ENCODE data around the gene OR2V2. TPM values are rescaled to one million over a fixed set of nuclear protein-coding genes. Genes with fewer than 3 reads are reported as not detected.
A peak's percentile ranks its signal among the peaks of the same experiment; 100 is the strongest.

Gene OR2V2
- total RNA-seq, 1 donor from 2014 or later, result not detected

GRCh38 chr5:181163487-181164075 lies 16.2 kb downstream of the OR2V2 start:
- H3K4me2 ChIP-seq (ENCODE audit: low read length), result peak overlapping the region; percentile 64
- H3K4me1 Mint-ChIP-seq (ENCODE audit: low read depth, unreplicated experiment), result no peaks in the 10 kb centered on the region
- H3K27ac Mint-ChIP-seq (ENCODE audit: unreplicated experiment), result peak overlapping the region; percentile 62
- H3K27me3 ChIP-seq (ENCODE audit: insufficient read depth, low read length), result no peaks in the 10 kb centered on the region
- H3K79me2 ChIP-seq (ENCODE audit: insufficient read depth, low read length), result no peaks in the 10 kb centered on the region
- H3K9ac ChIP-seq (ENCODE audit: low read length), result no peak overlapping the region
- no peak overlapping the region for H3K27ac ChIP-seq (ENCODE audit: low read depth, low read length)
- peaks cover 8% of the 10 kb centered on the region for H3K4me1 ChIP-seq (ENCODE audit: insufficient read depth, low read length)
- peak overlapping the region; percentile 23 for H2AFZ ChIP-seq (ENCODE audit: low read depth, low read length)
- H3K36me3 Mint-ChIP-seq (ENCODE audit: low read depth, unreplicated experiment), result no peaks in the 10 kb centered on the region
- FAIRE-seq, result no peak
- H3K4me3 ChIP-seq (ENCODE audit: insufficient read depth, low read depth, low read length), result no peak overlapping the region
- H3K9me3 ChIP-seq (ENCODE audit: insufficient read depth, low read depth, low read length), result no peaks in the 10 kb centered on the region
- H3K9me3 Mint-ChIP-seq (ENCODE audit: unreplicated experiment), result peaks cover 2% of the 10 kb centered on the region
- no peaks in the 10 kb centered on the region for H3K36me3 ChIP-seq (ENCODE audit: insufficient read depth, low read length)
- DNase-seq (ENCODE audit: low read depth), result no peak
- TF ChIP-seq EZH2 (IDR thresholded peaks at IDR 0.05; ENCODE audit: insufficient read depth, low read length) (no peak), CTCF (IDR thresholded peaks at IDR 0.05; ENCODE audit: insufficient read depth, low read depth, low read length) (no peak)
- peaks cover 16% of the 10 kb centered on the region for H3K27me3 Mint-ChIP-seq (ENCODE audit: low read depth, unreplicated experiment)
- no peaks in the 10 kb centered on the region for H4K20me1 ChIP-seq (ENCODE audit: insufficient read depth, low read length)
- peak overlapping the region; percentile 84 for H3K4me3 Mint-ChIP-seq (ENCODE audit: unreplicated experiment)

DNA sequence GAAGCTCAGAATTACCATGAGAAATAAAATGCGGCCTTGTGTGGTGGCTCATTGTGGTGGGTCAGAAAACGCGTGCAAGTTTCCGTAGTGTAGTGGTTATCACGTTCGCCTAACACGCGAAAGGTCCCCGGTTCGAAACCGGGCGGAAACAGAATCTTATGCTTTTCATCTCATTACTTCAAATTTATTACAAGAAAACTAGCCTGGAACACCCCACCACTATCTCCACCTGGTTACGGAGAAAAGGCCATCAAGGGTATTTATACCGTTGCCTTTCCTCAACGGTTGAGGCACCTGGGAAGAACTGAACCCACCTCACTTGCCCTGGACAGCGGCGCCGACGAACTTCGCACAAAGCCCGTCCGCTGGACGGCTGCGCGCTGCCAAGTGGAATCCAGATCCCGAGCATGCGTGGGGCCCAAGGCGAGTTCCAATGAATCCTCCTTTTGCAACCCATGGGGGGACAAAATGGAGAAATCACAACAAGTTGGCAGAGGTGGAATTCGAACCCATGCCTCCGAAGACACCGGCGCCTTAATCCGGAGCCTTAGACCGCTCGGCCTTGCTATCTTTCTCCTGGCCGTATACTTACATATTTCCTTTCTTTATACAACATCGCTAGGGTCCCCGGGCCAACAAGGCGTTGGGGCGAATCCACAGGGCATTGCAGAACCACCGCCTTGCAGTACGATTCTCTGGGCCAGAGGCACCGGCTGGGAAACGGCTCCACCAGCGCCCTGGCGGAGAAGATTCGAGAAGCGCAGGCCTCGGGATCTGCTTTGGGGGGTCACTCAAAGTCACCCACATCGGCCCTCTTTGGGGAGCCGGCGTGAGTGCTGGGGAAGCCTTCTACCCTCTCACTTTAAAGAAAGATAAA lies 16.9 kb downstream of the OR2V2 start:
- no peaks in the 10 kb centered on the region for H3K36me3 Mint-ChIP-seq (ENCODE audit: low read depth, unreplicated experiment)
- peaks cover 2% of the 10 kb centered on the region for H3K9me3 Mint-ChIP-seq (ENCODE audit: unreplicated experiment)
- Histone ChIP-seq H3K27me3 (ENCODE audit: insufficient read depth, low read length) (no peaks in the 10 kb centered on the region), H3K79me2 (ENCODE audit: insufficient read depth, low read length) (no peaks in the 10 kb centered on the region), H3K9me3 (ENCODE audit: insufficient read depth, low read depth, low read length) (no peaks in the 10 kb centered on the region), H3K4me1 (ENCODE audit: insufficient read depth, low read length) (peaks cover 8% of the 10 kb centered on the region), H3K4me2 (ENCODE audit: low read length) (peak overlapping the region; percentile 64), H3K4me3 (ENCODE audit: insufficient read depth, low read depth, low read length) (no peak overlapping the region), H3K9ac (ENCODE audit: low read length) (no peak overlapping the region), H3K36me3 (ENCODE audit: insufficient read depth, low read length) (no peaks in the 10 kb centered on the region), H2AFZ (ENCODE audit: low read depth, low read length) (no peak overlapping the region), H3K27ac (ENCODE audit: low read depth, low read length) (no peak overlapping the region), H4K20me1 (ENCODE audit: insufficient read depth, low read length) (no peaks in the 10 kb centered on the region)
- peaks cover 20% of the 10 kb centered on the region for H3K27me3 Mint-ChIP-seq (ENCODE audit: low read depth, unreplicated experiment)
- H3K27ac Mint-ChIP-seq (ENCODE audit: unreplicated experiment), result peak overlapping the region; percentile 62
- peak overlapping the region; percentile 84 for H3K4me3 Mint-ChIP-seq (ENCODE audit: unreplicated experiment)
- H3K4me1 Mint-ChIP-seq (ENCODE audit: low read depth, unreplicated experiment), result no peaks in the 10 kb centered on the region
- no peak for TF ChIP-seq EZH2 (IDR thresholded peaks at IDR 0.05; ENCODE audit: insufficient read depth, low read length)
- TF ChIP-seq CTCF (IDR thresholded peaks at IDR 0.05; ENCODE audit: insufficient read depth, low read depth, low read length), result no peak
- FAIRE-seq, result peak; percentile 50
- DNase-seq (ENCODE audit: low read depth), result no peak
